ENCODE results near the gene YWHAG. TPM values are rescaled to one million over a fixed set of nuclear protein-coding genes. Genes with fewer than 3 reads are reported as not detected.
A peak's percentile ranks its signal among the peaks of the same experiment; 100 is the strongest.

YWHAG gene
- total RNA-seq, 2 donors from 2014 or later: 104 to 121 TPM

GRCh38 chr7:76383089-76383944 is 24.5 kb upstream of the YWHAG start:
- intact Hi-C loops (cut with DNase I): no loop called here

GRCh38 chr7:76381814-76382213 is 23.0 kb upstream of the YWHAG start:
- H3K4me1 ChIP-seq: no peaks in the 10 kb centered on the region
- H3K9ac ChIP-seq (ENCODE audit: low read depth in 2 of 2, low read length in 2 of 2): no peak overlapping the region
- TF ChIP-seq CTCF (IDR thresholded peaks at IDR 0.05): no peak
- H3K36me3 ChIP-seq: no peaks in the 10 kb centered on the region
- H3K27me3 ChIP-seq: no peaks in the 10 kb centered on the region
- intact Hi-C loops (cut with DNase I): no loop called here
- H3K27ac ChIP-seq: no peak overlapping the region
- no peaks in the 10 kb centered on the region for H3K9me3 ChIP-seq
- H3K4me3 ChIP-seq: no peak overlapping the region
- no peak for DNase-seq

More at GRCh38 chr7:76383089-76383944, 24.5 kb upstream of the YWHAG start:
- Histone ChIP-seq H3K9me3 (no peaks in the 10 kb centered on the region), H3K4me3 (no peak overlapping the region), H3K27ac (no peak overlapping the region), H3K27me3 (no peaks in the 10 kb centered on the region), H3K9ac (ENCODE audit: low read depth in 2 of 2, low read length in 2 of 2) (no peak overlapping the region), H3K36me3 (no peaks in the 10 kb centered on the region), H3K4me1 (no peaks in the 10 kb centered on the region)
- no peak for DNase-seq
- no peak for TF ChIP-seq CTCF (IDR thresholded peaks at IDR 0.05)

GRCh38 chr7:76380623-76380966 is 21.8 kb upstream of the YWHAG start:
- Histone ChIP-seq H3K4me1 (no peaks in the 10 kb centered on the region), H3K36me3 (no peaks in the 10 kb centered on the region), H3K27me3 (no peaks in the 10 kb centered on the region), H3K9ac (ENCODE audit: low read depth in 2 of 2, low read length in 2 of 2) (peak overlapping the region; percentile 61 to 76), H3K27ac (peak overlapping the region; percentile 89), H3K9me3 (no peaks in the 10 kb centered on the region), H3K4me3 (no peak overlapping the region)
- no peak for DNase-seq
- intact Hi-C loops (cut with DNase I): no loop called here
- no peak for TF ChIP-seq CTCF (IDR thresholded peaks at IDR 0.05)

- H3K36me3 ChIP-seq: no peaks in the 10 kb centered on the region
- H3K4me1 ChIP-seq: no peaks in the 10 kb centered on the region
- intact Hi-C loops (cut with DNase I): no loop called here
- H3K27ac ChIP-seq: no peak overlapping the region
- no peak overlapping the region for H3K4me3 ChIP-seq
- H3K27me3 ChIP-seq: no peaks in the 10 kb centered on the region
- no peaks in the 10 kb centered on the region for H3K9me3 ChIP-seq
- DNase-seq: no peak
- no peak overlapping the region for H3K9ac ChIP-seq (ENCODE audit: low read depth in 2 of 2, low read length in 2 of 2)
- no peak for TF ChIP-seq CTCF (IDR thresholded peaks at IDR 0.05)
Measured at GRCh38 chr7:76377186-76377918, 18.6 kb upstream of the YWHAG start.

GRCh38 chr7:76375251-76375650 is 16.5 kb upstream of the YWHAG start:
- H3K27me3 ChIP-seq: no peaks in the 10 kb centered on the region
- no peak for DNase-seq
- no peak overlapping the region for H3K4me3 ChIP-seq
- intact Hi-C loops (cut with DNase I): no loop called here
- H3K27ac ChIP-seq: no peak overlapping the region
- H3K9ac ChIP-seq (ENCODE audit: low read depth in 2 of 2, low read length in 2 of 2): no peak overlapping the region
- no peaks in the 10 kb centered on the region for H3K9me3 ChIP-seq
- no peaks in the 10 kb centered on the region for H3K4me1 ChIP-seq
- no peak for TF ChIP-seq CTCF (IDR thresholded peaks at IDR 0.05)
- H3K36me3 ChIP-seq: no peaks in the 10 kb centered on the region

All from colonic mucosa (tissue), 4 donors.